DOHH2 (cell line): Measurements from ENCODE around the gene SEC63.

Experiments
- EZH2phosphoT487 ChIP-seq: fragments of 200-600 bp; sonication (generic); IDR thresholded peaks from 2 replicates; pipeline ENCODE4 v1.6.1; 2017; ENCODE audit warnings: borderline replicate concordance, mild to moderate bottlenecking, antibody characterized with exemption, low read length, moderate library complexity, mixed read lengths
- TF ChIP-seq, protein P1 (sequence below): fragments of 200-600 bp; sonication (generic); IDR thresholded peaks from one replicate; pipeline ENCODE4 v1.5.1; 2014; ENCODE audit warnings: antibody characterized with exemption, mild to moderate bottlenecking, low read depth, low read length; ENCODE audit not compliant: poor library complexity, severe bottlenecking

DNA sequence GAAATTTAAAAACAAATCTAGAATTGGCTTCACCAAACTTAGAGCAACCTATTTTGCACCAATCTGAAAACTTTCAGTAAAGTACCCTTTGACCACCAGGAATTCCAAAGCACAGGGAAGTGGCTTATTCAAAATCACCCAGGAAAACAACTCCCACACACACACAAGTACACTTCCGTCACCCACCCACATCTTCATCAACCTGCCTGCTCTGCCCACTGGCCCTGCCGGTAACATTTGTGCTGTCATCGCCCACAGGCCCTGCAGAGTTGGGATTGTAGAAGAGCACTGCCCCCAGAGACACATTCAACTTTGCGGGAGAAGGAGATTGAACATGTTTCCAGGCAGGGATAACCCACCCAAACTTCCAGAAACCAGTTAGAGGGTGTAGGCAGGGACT is 114.6 kb downstream of the SEC63 start:
- TF ChIP-seq, protein P1, sequence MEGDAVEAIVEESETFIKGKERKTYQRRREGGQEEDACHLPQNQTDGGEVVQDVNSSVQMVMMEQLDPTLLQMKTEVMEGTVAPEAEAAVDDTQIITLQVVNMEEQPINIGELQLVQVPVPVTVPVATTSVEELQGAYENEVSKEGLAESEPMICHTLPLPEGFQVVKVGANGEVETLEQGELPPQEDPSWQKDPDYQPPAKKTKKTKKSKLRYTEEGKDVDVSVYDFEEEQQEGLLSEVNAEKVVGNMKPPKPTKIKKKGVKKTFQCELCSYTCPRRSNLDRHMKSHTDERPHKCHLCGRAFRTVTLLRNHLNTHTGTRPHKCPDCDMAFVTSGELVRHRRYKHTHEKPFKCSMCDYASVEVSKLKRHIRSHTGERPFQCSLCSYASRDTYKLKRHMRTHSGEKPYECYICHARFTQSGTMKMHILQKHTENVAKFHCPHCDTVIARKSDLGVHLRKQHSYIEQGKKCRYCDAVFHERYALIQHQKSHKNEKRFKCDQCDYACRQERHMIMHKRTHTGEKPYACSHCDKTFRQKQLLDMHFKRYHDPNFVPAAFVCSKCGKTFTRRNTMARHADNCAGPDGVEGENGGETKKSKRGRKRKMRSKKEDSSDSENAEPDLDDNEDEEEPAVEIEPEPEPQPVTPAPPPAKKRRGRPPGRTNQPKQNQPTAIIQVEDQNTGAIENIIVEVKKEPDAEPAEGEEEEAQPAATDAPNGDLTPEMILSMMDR, result no peak
- no peak for TF ChIP-seq EZH2phosphoT487
